ENCODE results near the gene IFITM2.

IFITM2 gene

DNA sequence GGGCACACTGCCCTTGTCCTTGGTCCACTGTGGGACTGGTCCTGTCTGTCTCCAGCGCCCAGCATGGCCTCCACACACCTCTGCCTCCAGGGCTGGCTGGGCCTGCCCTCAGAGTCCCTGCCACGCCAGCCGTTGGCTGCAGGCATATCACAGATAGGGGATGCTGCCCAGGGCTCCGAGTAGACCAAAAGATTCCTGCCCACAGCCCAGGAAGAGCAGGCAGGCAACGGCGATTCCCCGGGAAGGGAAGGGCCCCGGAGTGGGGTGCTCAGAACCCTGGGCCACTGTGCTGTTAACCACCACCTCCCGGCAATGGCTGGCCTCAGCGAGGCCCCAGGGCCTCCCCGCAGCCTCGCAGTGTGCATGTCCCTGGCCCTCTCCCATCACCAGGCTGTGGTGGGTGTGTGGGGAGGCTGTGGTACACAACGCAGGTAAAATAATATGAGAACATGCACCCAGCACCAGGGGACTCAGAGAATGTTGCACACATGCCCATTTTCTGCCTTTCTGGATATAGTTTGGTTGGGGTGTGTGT is 10.5 kb upstream of the IFITM2 start:
- TF ChIP-seq, protein P1, sequence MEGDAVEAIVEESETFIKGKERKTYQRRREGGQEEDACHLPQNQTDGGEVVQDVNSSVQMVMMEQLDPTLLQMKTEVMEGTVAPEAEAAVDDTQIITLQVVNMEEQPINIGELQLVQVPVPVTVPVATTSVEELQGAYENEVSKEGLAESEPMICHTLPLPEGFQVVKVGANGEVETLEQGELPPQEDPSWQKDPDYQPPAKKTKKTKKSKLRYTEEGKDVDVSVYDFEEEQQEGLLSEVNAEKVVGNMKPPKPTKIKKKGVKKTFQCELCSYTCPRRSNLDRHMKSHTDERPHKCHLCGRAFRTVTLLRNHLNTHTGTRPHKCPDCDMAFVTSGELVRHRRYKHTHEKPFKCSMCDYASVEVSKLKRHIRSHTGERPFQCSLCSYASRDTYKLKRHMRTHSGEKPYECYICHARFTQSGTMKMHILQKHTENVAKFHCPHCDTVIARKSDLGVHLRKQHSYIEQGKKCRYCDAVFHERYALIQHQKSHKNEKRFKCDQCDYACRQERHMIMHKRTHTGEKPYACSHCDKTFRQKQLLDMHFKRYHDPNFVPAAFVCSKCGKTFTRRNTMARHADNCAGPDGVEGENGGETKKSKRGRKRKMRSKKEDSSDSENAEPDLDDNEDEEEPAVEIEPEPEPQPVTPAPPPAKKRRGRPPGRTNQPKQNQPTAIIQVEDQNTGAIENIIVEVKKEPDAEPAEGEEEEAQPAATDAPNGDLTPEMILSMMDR (IDR thresholded peaks at IDR 0.05; ENCODE audit: borderline replicate concordance, insufficient read depth, low read depth, low read length): no peak
- H3K4me3 ChIP-seq (ENCODE audit: low read depth, low read length): no peak overlapping the region

DNA sequence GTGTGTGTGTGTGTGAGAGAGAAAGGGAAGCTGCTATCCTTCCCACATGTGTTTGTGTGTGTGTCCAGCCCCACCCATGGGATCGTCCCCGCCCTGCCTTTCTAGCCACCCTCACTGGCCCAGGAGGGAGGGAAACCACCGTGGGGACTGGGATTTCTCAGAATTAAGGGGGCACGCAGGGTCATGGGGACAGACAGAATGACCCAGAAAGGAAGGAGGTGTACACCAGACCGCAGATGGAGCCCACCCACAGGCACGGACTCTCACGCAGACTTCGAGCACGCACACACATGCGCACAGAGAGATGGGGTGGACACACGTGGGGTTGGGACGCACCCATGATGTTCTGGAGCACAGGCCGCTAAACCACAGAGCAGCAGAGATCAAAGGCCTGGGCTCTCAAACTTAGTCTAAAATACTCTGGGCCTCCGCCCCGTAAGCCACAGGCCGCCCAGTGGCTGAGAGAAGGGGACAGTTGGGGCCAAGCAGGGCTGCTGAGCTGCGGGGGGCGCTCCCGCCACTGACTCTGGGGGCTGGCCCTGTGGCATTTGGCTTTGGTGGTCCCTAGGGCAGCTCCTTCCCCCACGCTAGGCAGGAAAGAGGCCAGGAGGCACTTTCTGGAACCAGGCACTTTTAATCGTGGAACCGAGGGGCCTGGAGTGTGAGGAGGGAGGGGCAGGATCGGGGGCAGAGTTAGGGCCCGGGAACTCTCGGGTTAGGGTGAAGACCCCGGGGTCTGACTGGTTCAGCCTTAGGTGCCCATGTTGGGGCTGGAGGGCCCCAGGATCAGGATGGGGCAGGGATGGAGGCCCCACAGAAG is 9.8 kb upstream of the IFITM2 start:
- TF ChIP-seq, protein P1 (IDR thresholded peaks at IDR 0.05; ENCODE audit: borderline replicate concordance, insufficient read depth, low read depth, low read length): no peak
- no peak overlapping the region for H3K4me3 ChIP-seq (ENCODE audit: low read depth, low read length)

DNA sequence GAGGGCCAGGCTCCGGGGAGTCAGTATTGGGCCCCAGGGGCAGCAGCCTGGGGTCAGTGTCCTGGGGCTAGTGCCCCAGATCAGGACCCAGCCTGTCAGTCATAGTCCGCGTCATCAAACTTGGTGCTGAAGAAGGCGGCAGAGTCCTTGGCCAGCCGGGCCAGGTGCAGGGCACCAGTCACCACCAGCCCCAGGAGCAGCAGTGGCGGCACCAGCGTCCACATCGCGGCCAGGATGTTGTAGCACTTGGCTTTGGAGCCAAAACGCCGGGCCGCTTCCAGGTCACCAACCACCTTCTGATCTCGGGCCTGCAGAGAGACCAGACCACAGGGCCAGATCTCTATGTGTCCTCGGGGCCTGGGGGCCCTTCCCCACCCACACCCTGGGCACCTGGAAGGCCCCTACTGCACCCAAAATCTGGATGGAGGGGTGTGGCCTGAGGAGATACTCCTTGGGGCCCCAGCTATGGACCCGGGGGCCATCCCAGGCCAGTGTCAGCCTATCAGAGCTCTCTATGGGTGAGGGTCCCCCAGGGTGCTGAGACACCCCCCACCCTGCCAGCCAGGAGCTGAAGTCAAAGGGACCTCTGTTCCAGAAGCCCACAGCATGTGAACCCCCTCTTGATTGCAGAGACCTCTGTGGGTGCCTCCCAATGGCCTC is 9.1 kb upstream of the IFITM2 start:
- TF ChIP-seq, protein P1 (IDR thresholded peaks at IDR 0.05; ENCODE audit: borderline replicate concordance, insufficient read depth, low read depth, low read length): no peak
- no peak overlapping the region for H3K4me3 ChIP-seq (ENCODE audit: low read depth, low read length)

DNA sequence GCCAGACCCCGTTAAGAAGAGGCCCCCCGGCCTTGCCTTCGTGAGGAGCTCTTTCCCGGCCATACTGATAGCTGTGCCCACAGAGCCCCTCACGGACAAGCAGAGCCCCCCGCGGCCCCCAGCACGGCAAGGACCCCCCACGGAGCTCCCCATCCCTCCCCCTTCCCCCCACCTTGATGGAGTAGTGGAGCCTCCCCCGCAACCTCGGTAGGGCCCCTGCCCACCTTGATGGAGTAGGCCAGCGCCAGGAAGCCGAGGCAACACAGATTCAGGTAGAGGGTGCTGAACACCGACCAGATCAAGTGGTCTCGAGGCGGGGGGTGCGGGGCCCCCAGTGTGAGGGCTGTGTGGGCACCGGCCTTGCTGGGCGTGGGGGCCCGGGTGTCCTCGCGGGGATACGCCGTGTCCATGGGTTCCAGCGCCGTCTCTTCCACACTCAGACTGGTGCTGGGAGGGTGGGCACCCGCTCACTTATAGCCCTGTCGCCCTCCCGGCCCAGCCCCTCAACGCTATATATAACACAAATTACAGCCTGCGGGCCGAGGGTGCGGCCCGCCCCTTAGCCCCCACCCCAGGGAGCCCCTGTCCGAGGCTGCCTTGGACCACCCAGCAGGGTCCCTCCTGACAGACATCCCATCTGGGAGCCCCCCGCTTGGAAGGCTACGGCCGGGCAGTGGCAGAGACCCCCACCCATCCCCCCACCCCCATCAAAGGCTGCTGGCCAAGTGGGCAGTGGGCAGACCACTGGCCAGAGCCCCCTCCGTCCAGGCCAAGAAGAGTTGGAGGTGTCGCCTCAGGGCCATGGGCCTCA is 8.3 kb upstream of the IFITM2 start, which contains the start of gene IFITM5:
Gene IFITM5 (minus strand): TSS at position 446 of the 811 bp plus-strand sequence. CDS start 36 bp downstream, at position 410.
- TF ChIP-seq, protein P1 (IDR thresholded peaks at IDR 0.05; ENCODE audit: borderline replicate concordance, insufficient read depth, low read depth, low read length): no peak

DNA sequence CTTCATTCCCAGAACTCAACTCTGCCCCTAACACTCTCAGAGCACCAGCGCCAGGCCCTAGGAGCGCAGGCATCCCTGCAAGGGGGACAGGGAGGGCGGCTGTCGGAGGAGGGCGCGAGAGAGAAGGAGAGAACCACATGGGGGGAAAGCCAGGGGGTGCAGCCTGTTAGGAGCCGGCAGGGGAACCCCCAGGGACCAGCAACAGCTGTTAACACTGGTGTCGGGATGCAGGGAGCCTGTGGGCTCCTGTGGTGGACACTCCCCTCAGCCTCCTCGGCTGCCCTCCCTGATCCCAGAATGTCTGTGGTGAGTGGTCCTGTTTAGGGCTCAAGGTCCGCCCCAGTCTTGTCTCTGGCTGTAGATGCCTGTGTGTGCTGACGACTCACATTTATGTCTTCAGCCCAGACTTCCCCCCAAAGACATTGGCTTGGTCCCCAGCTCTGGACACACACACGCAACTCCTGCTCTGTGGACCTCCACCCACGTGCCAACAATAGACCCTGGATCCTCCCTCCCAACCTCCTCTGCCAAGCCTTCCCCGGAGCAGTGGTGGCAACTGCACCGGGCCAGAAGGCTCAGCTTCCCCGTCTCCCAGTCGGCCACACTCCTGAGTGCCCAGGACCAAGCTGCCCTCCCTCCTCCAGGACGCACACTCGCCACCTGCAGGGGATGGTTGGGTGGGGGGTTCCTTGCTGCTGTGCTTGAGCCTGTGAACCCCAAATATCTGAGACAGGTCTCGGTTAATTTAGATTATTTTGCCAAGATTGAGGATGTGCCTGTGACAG is 7.5 kb upstream of the IFITM2 start:
- TF ChIP-seq, protein P1 (IDR thresholded peaks at IDR 0.05; ENCODE audit: borderline replicate concordance, insufficient read depth, low read depth, low read length): no peak

More for the DNA sequence above, 8.3 kb upstream of the IFITM2 start, which contains the start of gene IFITM5:
- H3K4me3 ChIP-seq (ENCODE audit: low read depth, low read length): no peak within 1 kb of the TSS

DNA sequence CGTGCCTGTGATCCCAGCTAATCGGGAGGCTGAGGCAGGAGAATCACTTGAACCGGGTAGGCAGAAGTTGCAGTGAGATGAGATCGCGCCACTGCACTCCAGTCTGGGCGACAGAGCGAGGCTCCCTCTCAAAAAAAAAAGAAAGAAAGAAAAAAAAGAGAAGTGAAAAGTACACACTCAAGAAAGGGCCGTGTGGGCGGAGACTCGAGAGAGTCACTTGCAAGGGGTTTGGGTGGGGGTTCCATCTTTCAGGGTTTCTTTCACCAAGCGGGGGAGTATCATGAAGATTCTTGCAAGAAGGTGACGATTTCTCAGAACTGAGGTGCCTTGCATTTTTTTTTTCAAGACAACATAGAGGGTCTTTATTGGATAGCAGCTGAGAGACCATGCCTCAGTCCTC is 4.3 kb upstream of the IFITM2 start:
- no peak overlapping the region for H3K4me3 ChIP-seq (ENCODE audit: low read depth, low read length)

More for the DNA sequence above, 7.5 kb upstream of the IFITM2 start:
- no peak overlapping the region for H3K4me3 ChIP-seq (ENCODE audit: low read depth, low read length)

More for the DNA sequence above, 4.3 kb upstream of the IFITM2 start:
- TF ChIP-seq, protein P1 (IDR thresholded peaks at IDR 0.05; ENCODE audit: borderline replicate concordance, insufficient read depth, low read depth, low read length): no peak
